PC-3 (cell line): ENCODE measurements around the gene PXMP4. TPM values are rescaled to one million over a fixed set of nuclear protein-coding genes. Genes with fewer than 3 reads are reported as not detected.

Source experiments
- ATAC-seq: fragments of 200-7000 bp; cut with Tn5 transposase; 2 replicates; pipeline ENCODE4 v1.9.1; 2020; ENCODE audit warnings: mild to moderate bottlenecking, moderate library complexity
- BruUV-seq: library from RNA; stranded (reverse); fragments of 400-500 nt; replicated peaks from 2 replicates; lab custom pipeline; 2021; lab: Mats Ljungman, UMichigan
- CTCF ChIA-PET: fragments of 300-600 bp; sonication (Branson Sonifier 250); formaldehyde crosslinking; loops from one replicate; lab custom pipeline; 2022; ENCODE audit warnings: antibody characterized with exemption; lab: Charles Lee
- POLR2A ChIA-PET: fragments of 300-600 bp; sonication (Branson Sonifier 250); formaldehyde crosslinking; loops from one replicate; lab custom pipeline; 2022; ENCODE audit warnings: antibody characterized with exemption; ENCODE audit not compliant: unreplicated experiment; lab: Charles Lee
- DNase-seq: peaks from one replicate; pipeline ENCODE4 v3.0.0-alpha.2; 2015
- H2AFZ ChIP-seq: fragments of 300-600 bp; sonication (generic); 2 replicates; pipeline ENCODE4 v1.6.0; 2016; ENCODE audit warnings: antibody characterized with exemption, low read length
- H3F3A ChIP-seq: fragments of 300-600 bp; sonication (generic); one replicate; pipeline ENCODE4 v1.6.0; 2017; ENCODE audit warnings: antibody characterized with exemption, low read length, control low read depth, mild to moderate bottlenecking; ENCODE audit not compliant: unreplicated experiment
- H3K27ac ChIP-seq: fragments of 300-600 bp; sonication (generic); 2 replicates; pipeline ENCODE4 v1.5.1; 2016; ENCODE audit warnings: mild to moderate bottlenecking, low read length
- H3K27me3 ChIP-seq: fragments of 300-600 bp; sonication (generic); 2 replicates; pipeline ENCODE4 v1.6.1; 2016; ENCODE audit warnings: low read length, mixed read lengths
- H3K36me3 ChIP-seq: fragments of 300-600 bp; sonication (generic); 2 replicates; pipeline ENCODE4 v1.6.1; 2016; ENCODE audit warnings: low read depth, mixed run types, low read length, mixed read lengths
- H3K4me1 ChIP-seq: fragments of 300-600 bp; sonication (generic); 2 replicates; pipeline ENCODE4 v1.5.1; 2016; ENCODE audit warnings: low read length; ENCODE audit not compliant: insufficient read depth
- H3K4me2 ChIP-seq: fragments of 300-600 bp; sonication (generic); 2 replicates; pipeline ENCODE4 v1.6.0; 2016; ENCODE audit warnings: low read length
- H3K4me3 ChIP-seq: fragments of 300-600 bp; sonication (generic); 2 replicates; pipeline ENCODE4 v1.5.1; 2016; ENCODE audit warnings: mild to moderate bottlenecking, low read length, mixed read lengths
- H3K79me2 ChIP-seq: fragments of 300-600 bp; sonication (generic); 2 replicates; pipeline ENCODE4 v1.6.1; 2017; ENCODE audit warnings: low read length, mixed read lengths
- H3K9ac ChIP-seq: fragments of 300-600 bp; sonication (generic); 2 replicates; pipeline ENCODE4 v1.6.0; 2016; ENCODE audit warnings: mild to moderate bottlenecking, low read length
- H3K9me2 ChIP-seq: fragments of 300-600 bp; sonication (generic); replicated peaks from 2 replicates; pipeline ENCODE4 v1.6.1; 2016; ENCODE audit warnings: mixed run types, low read length, mixed read lengths
- H3K9me3 ChIP-seq: fragments of 300-600 bp; sonication (generic); 2 replicates; pipeline ENCODE4 v1.6.1; 2016; ENCODE audit warnings: low read length, mixed read lengths
- H4K20me1 ChIP-seq: fragments of 300-600 bp; sonication (generic); 2 replicates; pipeline ENCODE4 v1.6.1; 2016; ENCODE audit warnings: low read length, mixed read lengths
- CTCF ChIP-seq: fragments of 300-600 bp; sonication (generic); conservative IDR thresholded peaks from 2 replicates; pipeline ENCODE4 v1.5.1; 2017; ENCODE audit warnings: antibody characterized with exemption, low read depth, mild to moderate bottlenecking, low read length
- EZH2 ChIP-seq: fragments of 300-600 bp; sonication (generic); IDR thresholded peaks from one replicate; pipeline ENCODE4 v1.6.1; 2017; ENCODE audit warnings: antibody characterized with exemption, mild to moderate bottlenecking, low read length; ENCODE audit not compliant: unreplicated experiment
- EZH2phosphoT487 ChIP-seq: fragments of 300-600 bp; sonication (generic); IDR thresholded peaks from 2 replicates; pipeline ENCODE4 v1.6.1; 2018; ENCODE audit warnings: mild to moderate bottlenecking, antibody characterized with exemption, low read length, borderline replicate concordance
- intact Hi-C: fragments of 100-400 bp; cut with micrococcal nuclease; formaldehyde crosslinking; loops from 2 replicates; pipeline ENCODE4 v1.9.0; 2023
- total RNA-seq: library from RNA; depleted of rRNA; stranded (reverse); fragments of >200 nt; gene quantifications from 2 replicates; pipeline ENCODE4 v1.2.3, GENCODE V29; 2014

The PXMP4 gene
- total RNA-seq, 1 experiment from 2014 or later = not detected

GRCh38 chr20:33686100-33686983 is 33.8 kb downstream of the PXMP4 start, which contains the start of gene E2F1:
E2F1 (minus strand) TSS chr20:33686385; CDS start chr20:33686264, 121 bp downstream.
- no TSS peak for BruUV-seq

GRCh38 chr20:33685328-33686099 is 34.6 kb downstream of the PXMP4 start:
- H3K9me3 ChIP-seq = no peaks in the 10 kb centered on the region
- peak overlapping the region; percentile 95 for H3K4me2 ChIP-seq
- peaks cover 18% of the 10 kb centered on the region for H3K4me1 ChIP-seq
- no peak overlapping the region for H3K27ac ChIP-seq
- intact Hi-C loops = loop anchor here (10.0 kb wide), 1 partner anchor 99 kb away; no protein-coding TSS in a partner anchor
- no peaks in the 10 kb centered on the region for H3F3A ChIP-seq
- ChIA-PET CTCF (no interaction called here), POLR2A (no interaction called here)
- H3K36me3 ChIP-seq = no peaks in the 10 kb centered on the region; the same call in 1 of the 2 replicates
- ATAC-seq = peak; percentile 48
- DNase-seq = peak; percentile 40
- peak overlapping the region; percentile 62 for H2AFZ ChIP-seq
- peaks cover 27% of the 10 kb centered on the region for H4K20me1 ChIP-seq
- TF ChIP-seq CTCF (no peak), EZH2phosphoT487 (no peak), EZH2 (no peak)
- H3K4me3 ChIP-seq = peak overlapping the region; percentile 82
- H3K27me3 ChIP-seq = no peaks in the 10 kb centered on the region
- peaks cover 43% of the 10 kb centered on the region for H3K79me2 ChIP-seq
- BruUV-seq = TSS peak; percentile 66
- H3K9me2 ChIP-seq = no peaks in the 10 kb centered on the region
- peak overlapping the region; percentile 80 for H3K9ac ChIP-seq

More at GRCh38 chr20:33686100-33686983, 33.8 kb downstream of the PXMP4 start, which contains the start of gene E2F1:
- TF ChIP-seq EZH2 = no peak
- TF ChIP-seq EZH2phosphoT487 = no peak
- TF ChIP-seq CTCF = no peak
- Histone ChIP-seq H3K9me2 (no peaks in the 10 kb centered on the region), H3K79me2 (peaks cover 37% of the 10 kb centered on the region), H3K4me1 (peaks cover 18% of the 10 kb centered on the region), H3K27ac (no peak within 1 kb of the TSS), H3F3A (no peaks in the 10 kb centered on the region), H3K27me3 (no peaks in the 10 kb centered on the region), H4K20me1 (peaks cover 22% of the 10 kb centered on the region), H2AFZ (peak within 1 kb of the TSS; percentile 95), H3K4me2 (peak within 1 kb of the TSS; percentile 95), H3K9ac (peak within 1 kb of the TSS; percentile 80), H3K9me3 (no peaks in the 10 kb centered on the region), H3K36me3 (no peaks in the 10 kb centered on the region), H3K4me3 (peak within 1 kb of the TSS; percentile 82)
- ATAC-seq (peak; percentile 97), DNase-seq (peak; percentile 95)
- ChIA-PET POLR2A (interaction anchor here (0.6 kb wide), 1 partner anchor 8 kb away, joined by 16 read pairs; no protein-coding TSS in a partner anchor), CTCF (no interaction called here)
- intact Hi-C loops = loop anchor here (10.0 kb wide), 1 partner anchor 98 kb away; no protein-coding TSS in a partner anchor
